ENCODE data around the gene TRAF2. TPM values are rescaled to one million over a fixed set of nuclear protein-coding genes. Genes with fewer than 3 reads are reported as not detected.

The TRAF2 gene
- total RNA-seq, 1 donor, result 6.2 TPM

DNA sequence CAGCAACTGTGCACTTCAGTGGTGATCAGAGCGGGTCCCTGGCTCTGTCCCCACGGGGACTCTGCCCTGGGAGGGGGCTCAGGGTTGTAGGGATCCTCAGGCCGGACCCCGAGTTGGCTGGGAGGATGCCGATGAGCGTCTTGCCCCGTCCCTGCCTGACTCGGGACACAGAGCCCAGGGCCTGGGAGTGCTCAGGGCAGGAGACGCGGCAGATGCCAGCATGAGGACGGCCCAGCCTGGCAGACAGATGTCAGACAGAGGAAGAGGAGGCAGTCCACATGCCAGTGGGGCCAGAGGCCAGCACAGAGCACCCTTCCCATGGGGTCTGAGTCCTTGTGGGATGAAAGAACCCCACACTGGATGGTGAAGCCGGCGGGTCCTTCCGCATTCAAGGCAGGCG is 77.0 kb downstream of the TRAF2 start:
- H3K4me2 ChIP-seq (ENCODE audit: insufficient read depth, low read length), result no peak overlapping the region

GRCh38 chr9:136963751-136964150 is 77.4 kb downstream of the TRAF2 start:
- Histone ChIP-seq H2AFZ (ENCODE audit: low read length) (no peak overlapping the region), H3K36me3 (ENCODE audit: insufficient read depth, low read length) (no peaks in the 10 kb centered on the region), H3K4me3 (ENCODE audit: insufficient read depth, low read length) (no peak overlapping the region), H3K27me3 (ENCODE audit: insufficient read depth, low read length) (peaks cover 2% of the 10 kb centered on the region), H3K79me2 (ENCODE audit: insufficient read depth, low read length) (no peaks in the 10 kb centered on the region), H4K20me1 (ENCODE audit: insufficient read depth, low read length) (no peaks in the 10 kb centered on the region), H3K4me2 (ENCODE audit: insufficient read depth, low read length) (no peak overlapping the region), H3K4me1 (ENCODE audit: insufficient read depth, low read length) (no peaks in the 10 kb centered on the region), H3K27ac (ENCODE audit: low read depth, low read length) (no peak overlapping the region), H3K9me3 (ENCODE audit: low read depth, low read length) (no peaks in the 10 kb centered on the region)
- no peak for TF ChIP-seq CTCF (IDR thresholded peaks at IDR 0.05; ENCODE audit: extremely low read depth, low read depth, low read length)
- DNase-seq (ENCODE audit: insufficient read length, low spot score, missing footprints), result no peak

More for the DNA sequence above, 77.0 kb downstream of the TRAF2 start:
- Histone ChIP-seq H3K79me2 (ENCODE audit: insufficient read depth, low read length) (no peaks in the 10 kb centered on the region), H3K4me3 (ENCODE audit: insufficient read depth, low read length) (no peak overlapping the region), H3K27ac (ENCODE audit: low read depth, low read length) (no peak overlapping the region), H3K4me1 (ENCODE audit: insufficient read depth, low read length) (no peaks in the 10 kb centered on the region), H3K36me3 (ENCODE audit: insufficient read depth, low read length) (no peaks in the 10 kb centered on the region), H3K9me3 (ENCODE audit: low read depth, low read length) (no peaks in the 10 kb centered on the region), H3K27me3 (ENCODE audit: insufficient read depth, low read length) (peaks cover 2% of the 10 kb centered on the region), H4K20me1 (ENCODE audit: insufficient read depth, low read length) (no peaks in the 10 kb centered on the region), H2AFZ (ENCODE audit: low read length) (no peak overlapping the region)
- no peak for TF ChIP-seq CTCF (IDR thresholded peaks at IDR 0.05; ENCODE audit: extremely low read depth, low read depth, low read length)
- DNase-seq (ENCODE audit: insufficient read length, low spot score, missing footprints), result no peak

DNA sequence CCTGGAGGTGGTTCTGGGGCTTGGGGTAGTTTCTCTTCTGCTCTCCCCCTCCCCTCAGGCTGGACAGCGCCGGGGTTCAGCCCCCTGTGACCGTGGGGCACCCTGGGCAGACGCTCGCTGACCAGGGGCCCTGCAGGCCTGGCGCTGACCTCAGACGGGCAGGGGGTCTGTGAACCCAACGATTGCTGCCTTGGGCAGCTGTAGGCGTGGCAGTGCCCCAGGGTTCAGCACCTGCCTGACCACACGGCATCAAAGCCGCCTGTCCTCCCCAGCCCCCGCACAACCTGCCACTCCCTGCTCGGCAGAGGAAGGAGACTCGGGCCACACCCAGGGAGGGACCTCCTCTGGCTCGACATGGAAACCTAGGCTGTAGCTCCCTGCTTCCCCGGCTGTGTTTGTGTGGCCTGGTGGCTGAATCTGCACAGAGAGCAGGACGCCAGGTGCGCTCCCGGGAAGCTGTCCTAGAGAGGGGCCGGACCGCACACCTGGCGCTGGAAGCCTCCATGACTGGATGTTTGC is 77.9 kb downstream of the TRAF2 start:
- no peaks in the 10 kb centered on the region for H3K4me1 ChIP-seq (ENCODE audit: insufficient read depth, low read length)
- no peak overlapping the region for H3K4me2 ChIP-seq (ENCODE audit: insufficient read depth, low read length)
- peaks cover 2% of the 10 kb centered on the region for H3K27me3 ChIP-seq (ENCODE audit: insufficient read depth, low read length)
- no peak for TF ChIP-seq CTCF (IDR thresholded peaks at IDR 0.05; ENCODE audit: extremely low read depth, low read depth, low read length)
- H4K20me1 ChIP-seq (ENCODE audit: insufficient read depth, low read length), result no peaks in the 10 kb centered on the region
- H2AFZ ChIP-seq (ENCODE audit: low read length), result no peak overlapping the region
- no peaks in the 10 kb centered on the region for H3K36me3 ChIP-seq (ENCODE audit: insufficient read depth, low read length)
- H3K9me3 ChIP-seq (ENCODE audit: low read depth, low read length), result no peaks in the 10 kb centered on the region
- no peak overlapping the region for H3K4me3 ChIP-seq (ENCODE audit: insufficient read depth, low read length)
- H3K27ac ChIP-seq (ENCODE audit: low read depth, low read length), result no peak overlapping the region
- no peaks in the 10 kb centered on the region for H3K79me2 ChIP-seq (ENCODE audit: insufficient read depth, low read length)
- no peak for DNase-seq (ENCODE audit: insufficient read length, low spot score, missing footprints)

DNA sequence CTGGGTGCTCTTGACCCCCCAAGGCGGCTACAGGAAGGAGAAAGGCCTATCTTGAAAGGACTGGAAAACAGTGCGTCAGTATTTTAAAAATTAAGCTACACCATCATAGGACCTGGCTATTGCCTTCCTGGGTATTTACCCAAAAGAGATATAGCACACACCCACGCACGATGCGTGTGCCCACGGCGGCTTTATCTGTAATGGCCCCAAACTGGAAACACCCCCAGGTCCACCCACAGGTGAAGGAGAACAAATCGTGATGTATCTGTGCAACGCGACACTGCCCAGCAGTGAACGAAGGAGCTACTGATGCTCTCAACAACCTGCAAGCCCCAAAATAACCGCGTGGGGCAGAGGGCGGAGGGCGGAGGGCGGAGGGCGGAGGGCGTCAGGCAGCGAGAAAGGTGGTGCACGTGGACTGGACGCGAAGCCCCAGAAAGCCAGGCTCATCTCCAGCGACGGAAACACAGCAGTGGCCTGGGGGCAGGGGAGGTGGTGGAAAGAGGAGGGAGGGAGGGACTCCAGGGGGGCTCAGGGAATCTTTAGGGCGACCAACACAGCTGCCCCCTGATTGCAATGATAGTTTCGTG is 78.6 kb downstream of the TRAF2 start:
- peaks cover 2% of the 10 kb centered on the region for H3K27me3 ChIP-seq (ENCODE audit: insufficient read depth, low read length)
- H2AFZ ChIP-seq (ENCODE audit: low read length), result no peak overlapping the region
- H4K20me1 ChIP-seq (ENCODE audit: insufficient read depth, low read length), result no peaks in the 10 kb centered on the region
- no peaks in the 10 kb centered on the region for H3K9me3 ChIP-seq (ENCODE audit: low read depth, low read length)
- no peak for DNase-seq (ENCODE audit: insufficient read length, low spot score, missing footprints)
- H3K4me1 ChIP-seq (ENCODE audit: insufficient read depth, low read length), result no peaks in the 10 kb centered on the region
- no peak for TF ChIP-seq CTCF (IDR thresholded peaks at IDR 0.05; ENCODE audit: extremely low read depth, low read depth, low read length)
- H3K4me3 ChIP-seq (ENCODE audit: insufficient read depth, low read length), result no peak overlapping the region
- no peaks in the 10 kb centered on the region for H3K79me2 ChIP-seq (ENCODE audit: insufficient read depth, low read length)
- no peaks in the 10 kb centered on the region for H3K36me3 ChIP-seq (ENCODE audit: insufficient read depth, low read length)
- no peak overlapping the region for H3K27ac ChIP-seq (ENCODE audit: low read depth, low read length)
- no peak overlapping the region for H3K4me2 ChIP-seq (ENCODE audit: insufficient read depth, low read length)
